Vagina (tissue), 2 donors: ENCODE measurements around the gene HDAC7. TPM values are rescaled to one million over a fixed set of nuclear protein-coding genes. Genes with fewer than 3 reads are reported as not detected.

ENCODE experiments used
- DNase-seq, 2 donors: peaks; one replicate each; pipeline ENCODE4 v3.0.0-alpha.2; 2017; ENCODE audit errors: extremely low spot score in 2 of 2
- H3K27ac ChIP-seq: fragments of 200-600 bp; sonication (generic); one replicate; pipeline ENCODE4 v1.5.1; 2019
- H3K27me3 ChIP-seq: fragments of 200-600 bp; sonication (generic); one replicate; pipeline ENCODE4 v1.5.1; 2019
- H3K36me3 ChIP-seq, 2 donors: fragments of 200-600 bp; sonication (generic); one replicate each; pipeline ENCODE4 v1.5.1; 2017 to 2019
- H3K4me1 ChIP-seq: fragments of 200-600 bp; sonication (generic); one replicate; pipeline ENCODE4 v1.5.1; 2019
- H3K4me3 ChIP-seq, 2 donors: fragments of 200-600 bp; sonication (generic); 1 replicate in 1 of 2; 2 replicates in 1 of 2; pipeline ENCODE4 v1.5.1; 2016 to 2019
- H3K9me3 ChIP-seq: fragments of 200-600 bp; sonication (generic); one replicate; pipeline ENCODE4 v1.5.1; 2019
- CTCF ChIP-seq, 3 experiments: fragments of 450-650 bp in 2 of 3; fragments of 200-600 bp in 1 of 3; sonication (generic) in 1 of 3; IDR thresholded peaks; one replicate each; pipeline ENCODE4 v1.5.1; 2017 to 2019; ENCODE audit warnings: antibody characterized with exemption in 3 of 3, mild to moderate bottlenecking in 2 of 3, moderate library complexity in 2 of 3
- POLR2A ChIP-seq, 2 donors: fragments of 450-650 bp; IDR thresholded peaks; one replicate each; pipeline ENCODE4 v1.6.1; 2017; ENCODE audit warnings: antibody characterized with exemption in 2 of 2, mild to moderate bottlenecking in 2 of 2, moderate library complexity in 2 of 2
- POLR2AphosphoS5 ChIP-seq, 2 donors: sonication (generic); formaldehyde crosslinking; IDR thresholded peaks; one replicate each; pipeline ENCODE4 v1.9.0; 2017; ENCODE audit warnings: antibody characterized with exemption in 2 of 2, mild to moderate bottlenecking in 2 of 2, low read depth in 1 of 2; ENCODE audit not compliant: insufficient read depth in 1 of 2
- intact Hi-C: fragments of 100-400 bp; cut with DNase I; formaldehyde crosslinking; loops from one replicate; pipeline ENCODE4 v1.15.1; 2023
- total RNA-seq: library from RNA; depleted of rRNA; stranded (reverse); fragments of >200 nt; gene quantifications from one replicate; pipeline ENCODE4 v1.2.3, GENCODE V29; 2016

Gene HDAC7
- total RNA-seq, 1 donor from 2014 or later = 67.0 TPM

- intact Hi-C loops = no loop called here
- Histone ChIP-seq H3K9me3 (no peaks in the 10 kb centered on the region), H3K4me3 (no peak overlapping the region), H3K36me3 (no peaks in the 10 kb centered on the region), H3K27ac (no peak overlapping the region), H3K4me1 (peaks cover 27% of the 10 kb centered on the region), H3K27me3 (no peaks in the 10 kb centered on the region)
- DNase-seq = no peak
- TF ChIP-seq CTCF (IDR thresholded peaks at IDR 0.05) (no peak), POLR2A (IDR thresholded peaks at IDR 0.05) (no peak), POLR2AphosphoS5 (IDR thresholded peaks at IDR 0.05; ENCODE audit: insufficient read depth in 1 of 2, low read depth in 1 of 2) (no peak)
Observed at GRCh38 chr12:47841501-47841900, 21.8 kb upstream of the HDAC7 start.

DNA sequence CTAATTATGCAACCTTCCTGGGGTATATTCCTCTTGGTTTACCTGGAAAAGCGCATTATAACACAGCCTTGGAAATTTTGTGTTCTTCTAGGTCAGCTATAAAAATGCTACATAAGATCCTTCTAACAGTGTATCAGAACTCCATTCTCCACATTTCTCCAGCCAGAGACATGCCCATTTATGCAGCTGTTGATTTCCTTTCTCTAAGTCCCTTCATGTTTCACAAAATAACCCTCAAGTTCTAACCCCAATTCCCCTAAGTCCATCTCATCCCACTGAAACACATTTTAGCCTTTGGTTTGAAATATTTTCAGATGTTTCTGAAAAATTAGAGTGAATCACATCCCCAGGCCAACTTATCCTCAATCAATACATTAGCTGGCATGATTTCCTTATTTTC, 20.9 kb upstream of the HDAC7 start:
- intact Hi-C loops = no loop called here
- DNase-seq = no peak
- no peaks in the 10 kb centered on the region for H3K9me3 ChIP-seq
- H3K4me1 ChIP-seq = peaks cover 24% of the 10 kb centered on the region
- TF ChIP-seq CTCF (IDR thresholded peaks at IDR 0.05) = no peak
- no peak for TF ChIP-seq POLR2A (IDR thresholded peaks at IDR 0.05)
- no peak for TF ChIP-seq POLR2AphosphoS5 (IDR thresholded peaks at IDR 0.05; ENCODE audit: insufficient read depth in 1 of 2, low read depth in 1 of 2)
- no peak overlapping the region for H3K4me3 ChIP-seq
- no peak overlapping the region for H3K27ac ChIP-seq
- H3K27me3 ChIP-seq = no peaks in the 10 kb centered on the region
- H3K36me3 ChIP-seq = no peaks in the 10 kb centered on the region

DNA sequence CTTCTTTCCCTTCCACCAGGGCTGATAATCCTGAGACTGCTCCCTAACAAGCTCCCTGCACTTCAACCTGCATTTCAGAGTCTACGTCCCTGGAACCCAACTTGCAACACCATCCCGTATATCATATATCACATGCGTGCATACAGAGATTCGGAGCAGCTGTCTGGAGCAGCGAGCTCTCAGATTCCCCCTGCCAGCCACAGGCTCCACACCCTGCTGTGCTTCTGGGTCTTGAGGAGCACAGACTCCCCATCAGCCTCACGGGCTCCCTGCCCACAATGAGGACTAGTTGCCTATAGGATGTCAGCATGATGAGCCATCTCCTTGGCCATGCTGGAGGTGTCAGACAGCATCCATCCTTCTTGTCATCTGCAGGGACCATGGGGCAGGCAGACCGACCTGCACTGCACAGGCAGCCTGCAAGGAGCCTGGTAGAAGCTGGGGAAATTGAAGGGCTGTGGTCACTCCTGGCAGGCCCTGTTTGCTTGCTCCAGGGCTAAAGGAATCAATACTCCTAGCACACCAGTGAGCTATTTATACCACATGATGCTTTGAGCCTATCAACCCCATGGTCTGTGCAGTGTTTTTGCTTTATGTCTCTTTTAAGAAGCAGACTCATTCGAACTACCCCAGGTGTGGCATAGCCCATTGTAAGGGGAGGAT, 19.6 kb upstream of the HDAC7 start:
- Histone ChIP-seq H3K4me3 (no peak overlapping the region), H3K27me3 (no peaks in the 10 kb centered on the region), H3K9me3 (no peaks in the 10 kb centered on the region), H3K4me1 (peaks cover 11% of the 10 kb centered on the region), H3K27ac (no peak overlapping the region), H3K36me3 (no peaks in the 10 kb centered on the region)
- intact Hi-C loops = loop anchor here (5.0 to 10.0 kb wide), 2 partner anchors 37 to 125 kb away; no protein-coding TSS in a partner anchor
- DNase-seq = no peak
- TF ChIP-seq POLR2AphosphoS5 (IDR thresholded peaks at IDR 0.05; ENCODE audit: insufficient read depth in 1 of 2, low read depth in 1 of 2) (no peak), POLR2A (IDR thresholded peaks at IDR 0.05) (no peak), CTCF (IDR thresholded peaks at IDR 0.05) (no peak)

DNA sequence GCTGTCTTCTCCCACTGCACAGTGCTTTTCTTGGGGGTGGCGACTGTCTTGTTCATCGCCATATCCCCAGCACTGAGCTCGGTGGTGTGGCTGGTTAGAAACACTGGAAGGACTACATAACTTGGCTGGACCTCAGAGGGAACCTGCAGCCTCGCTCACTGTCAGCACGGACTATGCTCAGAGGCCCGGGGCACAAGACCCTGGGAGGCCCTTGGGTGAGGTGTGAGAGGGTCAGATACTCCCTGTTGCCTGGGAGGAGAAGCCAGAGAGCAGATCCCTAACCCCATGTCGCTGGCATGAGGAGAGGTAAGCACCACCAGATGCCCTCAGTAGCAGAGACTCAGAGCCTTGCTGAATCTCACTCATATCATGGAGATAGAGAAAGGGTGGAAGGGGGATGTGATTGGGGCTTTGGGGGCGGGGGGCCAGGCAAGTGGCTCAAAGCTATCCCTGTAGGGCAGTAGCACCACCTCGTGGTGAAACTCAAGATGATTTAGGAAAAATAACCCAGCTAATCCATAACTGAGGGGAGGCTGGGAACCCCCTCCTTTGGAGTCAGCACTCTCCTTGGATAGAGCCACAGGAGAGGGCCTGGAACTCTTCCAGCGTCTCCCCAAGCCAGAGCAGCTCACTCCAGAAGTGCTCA, 18.7 kb upstream of the HDAC7 start:
- H3K27me3 ChIP-seq = no peaks in the 10 kb centered on the region
- H3K9me3 ChIP-seq = no peaks in the 10 kb centered on the region
- no peaks in the 10 kb centered on the region for H3K36me3 ChIP-seq
- no peak for DNase-seq
- TF ChIP-seq POLR2AphosphoS5 (IDR thresholded peaks at IDR 0.05; ENCODE audit: insufficient read depth in 1 of 2, low read depth in 1 of 2) (no peak), CTCF (IDR thresholded peaks at IDR 0.05) (peak in 2 of 3 experiments; percentile 32 to 61), POLR2A (IDR thresholded peaks at IDR 0.05) (no peak)
- H3K27ac ChIP-seq = no peak overlapping the region
- intact Hi-C loops = loop anchor here (5.0 to 10.0 kb wide), 2 partner anchors 36 to 124 kb away; no protein-coding TSS in a partner anchor
- H3K4me3 ChIP-seq = no peak overlapping the region
- H3K4me1 ChIP-seq = peaks cover 8% of the 10 kb centered on the region
